CD4-positive, alpha-beta T cell (primary cell): Measurements from ENCODE around the gene TMED7. TPM values are rescaled to one million over a fixed set of nuclear protein-coding genes. Genes with fewer than 3 reads are reported as not detected.
A peak's percentile ranks its signal among the peaks of the same experiment; 100 is the strongest.

Experiments
- ATAC-seq: fragments of 200-7000 bp; cut with Tn5 transposase; one replicate; pipeline ENCODE4 v1.10.0; 2022; ENCODE audit warnings: mild to moderate bottlenecking; ENCODE audit not compliant: poor library complexity
- CTCF ChIA-PET: fragments of 350-600 bp; sonication (Branson Sonifier 250); formaldehyde crosslinking; loops from one replicate; lab custom pipeline; 2021; ENCODE audit warnings: antibody characterized with exemption, inconsistent platforms; lab: Charles Lee
- POLR2A ChIA-PET: fragments of 350-600 bp; sonication (Branson Sonifier 250); formaldehyde crosslinking; loops from one replicate; lab custom pipeline; 2021; ENCODE audit warnings: antibody characterized with exemption, inconsistent platforms; lab: Charles Lee
- DNase-seq, 14 experiments: peaks; one replicate each; pipeline ENCODE4 v3.0.0-alpha.2; 2013 to 2020; ENCODE audit warnings: mixed read lengths in 2 of 14
- H3K27ac ChIP-seq, 2 donors: one replicate each; pipeline versions ENCODE4 v1.5.1 to v1.7.0; 2013; ENCODE audit warnings: low read length in 2 of 2, low read depth in 1 of 2, mild to moderate bottlenecking in 1 of 2
- H3K27me3 ChIP-seq, 2 experiments: 1 replicate in 1 of 2; 2 replicates in 1 of 2; pipeline versions ENCODE4 v1.6.1 to v1.7.0; 2013; ENCODE audit warnings: low read length in 2 of 2, control low read depth in 1 of 2, mild to moderate bottlenecking in 1 of 2, moderate library complexity in 1 of 2; ENCODE audit not compliant: insufficient read depth in 2 of 2, control insufficient read depth in 1 of 2
- H3K36me3 ChIP-seq: one replicate; pipeline ENCODE4 v1.6.1; 2013; ENCODE audit warnings: low read length, control low read depth; ENCODE audit not compliant: insufficient read depth
- H3K4me1 ChIP-seq: one replicate; pipeline ENCODE4 v1.6.1; 2013; ENCODE audit warnings: low read length, control low read depth; ENCODE audit not compliant: insufficient read depth
- H3K4me3 ChIP-seq: one replicate; pipeline ENCODE4 v1.5.1; 2013; ENCODE audit warnings: mild to moderate bottlenecking, low read length, moderate library complexity
- H3K9me3 ChIP-seq, 2 experiments: 1 replicate in 1 of 2; 2 replicates in 1 of 2; pipeline versions ENCODE4 v1.6.1 to v1.7.0; 2013; ENCODE audit warnings: low read length in 2 of 2, mild to moderate bottlenecking in 2 of 2, control low read depth in 1 of 2, moderate library complexity in 1 of 2; ENCODE audit not compliant: control insufficient read depth in 1 of 2, insufficient read depth in 1 of 2
- H3K27ac Mint-ChIP-seq: one replicate; pipeline ENCODE4 v1.8.0; 2020; ENCODE audit warnings: mixed read lengths
- H3K27me3 Mint-ChIP-seq: one replicate; pipeline ENCODE4 v1.8.0; 2021; ENCODE audit warnings: mixed read lengths
- H3K36me3 Mint-ChIP-seq: one replicate; pipeline ENCODE4 v1.8.0; 2021; ENCODE audit warnings: low read depth, mixed read lengths
- H3K4me1 Mint-ChIP-seq: one replicate; pipeline ENCODE4 v1.8.0; 2021; ENCODE audit warnings: low read depth, mixed read lengths
- H3K4me3 Mint-ChIP-seq: one replicate; pipeline ENCODE4 v1.8.0; 2020; ENCODE audit warnings: mild to moderate bottlenecking, mixed read lengths
- H3K9me3 Mint-ChIP-seq: one replicate; pipeline ENCODE4 v1.8.0; 2020; ENCODE audit warnings: mixed read lengths
- intact Hi-C, 2 experiments: fragments of 100-400 bp; cut with DNase I in 1 of 2; cut with micrococcal nuclease in 1 of 2; formaldehyde crosslinking; loops; one replicate each; pipeline versions ENCODE4 v1.15.1 to v1.9.0; 2023 to 2025; cut with DNase I, micrococcal nuclease
- total RNA-seq, 174 experiments: library from RNA in 2 of 174; stranded (reverse) in 2 of 174; gene quantifications; one replicate each; pipeline ENCODE4 v1.2.3 and lab custom pipeline; 2021 to 2026
- TF ChIP-seq, protein P1 (sequence below): fragments of 200-600 bp; IDR thresholded peaks from one replicate; pipeline ENCODE4 v1.8.0; 2022; ENCODE audit warnings: antibody characterized with exemption, mild to moderate bottlenecking

Gene TMED7
- total RNA-seq, 2 experiments from 2014 or later = 50.4 to 56.7 TPM

DNA sequence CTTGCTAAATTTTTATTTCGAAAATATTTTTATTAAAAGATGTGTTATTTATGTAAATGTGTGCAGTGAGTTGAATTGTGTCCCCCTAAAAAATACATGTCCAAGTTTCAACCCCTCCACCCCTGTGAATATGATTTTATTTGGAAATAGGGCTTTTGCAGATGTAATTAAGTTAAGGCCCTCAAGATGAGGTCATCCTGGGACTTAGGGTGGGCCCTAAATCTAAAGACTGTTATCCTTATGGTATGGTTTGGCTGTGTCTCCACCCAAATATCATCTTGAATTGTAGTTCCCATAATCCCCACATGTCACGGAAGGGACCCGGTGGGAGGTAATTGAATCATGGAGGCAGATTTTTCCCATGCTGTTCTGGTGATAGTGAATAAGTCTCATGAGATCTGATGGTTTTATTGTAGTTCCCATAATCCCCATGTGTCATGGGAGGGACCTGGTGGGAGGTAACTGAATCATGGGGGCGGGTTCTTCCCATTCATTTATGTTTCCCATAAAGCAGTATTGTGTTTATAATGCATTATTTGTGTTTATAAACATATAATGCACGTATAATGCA is 1.5 kb upstream of the TMED7 start:
- ChIA-PET POLR2A (interaction anchor here (0.7 to 1.0 kb wide), 2 partner anchors 57 to 214 kb away, joined by 3 to 5 read pairs; partner anchors contain the start of gene ATG12), CTCF (interaction anchor here (2.0 kb wide), 1 partner anchor 11 kb away, joined by 4 read pairs; no protein-coding TSS in a partner anchor)
- Mint-ChIP-seq H3K4me1 (peaks cover 10% of the 10 kb centered on the region), H3K9me3 (no peaks in the 10 kb centered on the region), H3K36me3 (peaks cover 14% of the 10 kb centered on the region), H3K27me3 (no peaks in the 10 kb centered on the region), H3K27ac (peak overlapping the region; percentile 31), H3K4me3 (peak overlapping the region; percentile 60)
- DNase-seq = no peak
- TF ChIP-seq, protein P1, sequence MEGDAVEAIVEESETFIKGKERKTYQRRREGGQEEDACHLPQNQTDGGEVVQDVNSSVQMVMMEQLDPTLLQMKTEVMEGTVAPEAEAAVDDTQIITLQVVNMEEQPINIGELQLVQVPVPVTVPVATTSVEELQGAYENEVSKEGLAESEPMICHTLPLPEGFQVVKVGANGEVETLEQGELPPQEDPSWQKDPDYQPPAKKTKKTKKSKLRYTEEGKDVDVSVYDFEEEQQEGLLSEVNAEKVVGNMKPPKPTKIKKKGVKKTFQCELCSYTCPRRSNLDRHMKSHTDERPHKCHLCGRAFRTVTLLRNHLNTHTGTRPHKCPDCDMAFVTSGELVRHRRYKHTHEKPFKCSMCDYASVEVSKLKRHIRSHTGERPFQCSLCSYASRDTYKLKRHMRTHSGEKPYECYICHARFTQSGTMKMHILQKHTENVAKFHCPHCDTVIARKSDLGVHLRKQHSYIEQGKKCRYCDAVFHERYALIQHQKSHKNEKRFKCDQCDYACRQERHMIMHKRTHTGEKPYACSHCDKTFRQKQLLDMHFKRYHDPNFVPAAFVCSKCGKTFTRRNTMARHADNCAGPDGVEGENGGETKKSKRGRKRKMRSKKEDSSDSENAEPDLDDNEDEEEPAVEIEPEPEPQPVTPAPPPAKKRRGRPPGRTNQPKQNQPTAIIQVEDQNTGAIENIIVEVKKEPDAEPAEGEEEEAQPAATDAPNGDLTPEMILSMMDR = no peak
- Histone ChIP-seq H3K27me3 (no peaks in the 10 kb centered on the region), H3K4me3 (no peak overlapping the region), H3K9me3 (no peaks in the 10 kb centered on the region), H3K36me3 (peaks cover 9% of the 10 kb centered on the region), H3K4me1 (peaks cover 24% of the 10 kb centered on the region), H3K27ac (no peak overlapping the region)
- intact Hi-C loops = loop anchor here (2.0 to 5.0 kb wide), 4 partner anchors 85 to 460 kb away; partner anchors contain the start of genes COMMD10 (in 2 of the 2), AP3S1 (in 1 of the 2), ATG12 (in 1 of the 2) and FEM1C (in 1 of the 2)
- no peak for ATAC-seq

- peaks cover 24% of the 10 kb centered on the region for H3K4me1 ChIP-seq
- peak overlapping the region; percentile 82 for H3K4me3 ChIP-seq
- peaks cover 15% of the 10 kb centered on the region for H3K36me3 ChIP-seq
- DNase-seq = no peak
- ChIA-PET POLR2A (interaction anchor here (2.8 kb wide), 1 partner anchor 12 kb away, joined by 9 read pairs; no protein-coding TSS in a partner anchor), CTCF (interaction anchor here (0.6 to 2.8 kb wide), 3 partner anchors 8 to 52 kb away, joined by 3 to 12 read pairs (median 4); no protein-coding TSS in a partner anchor)
- H3K9me3 ChIP-seq = no peaks in the 10 kb centered on the region
- peaks cover 21% of the 10 kb centered on the region for H3K36me3 Mint-ChIP-seq
- H3K4me3 Mint-ChIP-seq = no peak overlapping the region
- no peaks in the 10 kb centered on the region for H3K9me3 Mint-ChIP-seq
- TF ChIP-seq, protein P1 = no peak
- H3K27me3 Mint-ChIP-seq = no peaks in the 10 kb centered on the region
- peaks cover 13% of the 10 kb centered on the region for H3K4me1 Mint-ChIP-seq
- H3K27ac Mint-ChIP-seq = no peak overlapping the region
- no peaks in the 10 kb centered on the region for H3K27me3 ChIP-seq
- ATAC-seq = peak; percentile 17
- H3K27ac ChIP-seq = peak overlapping the region; percentile 70 to 91
- intact Hi-C loops = loop anchor here (2.0 to 5.0 kb wide), 4 partner anchors 84 to 461 kb away; partner anchors contain the start of genes COMMD10 (in 2 of the 2), AP3S1 (in 1 of the 2), ATG12 (in 1 of the 2) and FEM1C (in 1 of the 2)
Observed at GRCh38 chr5:115626445-115626823, 598 bp upstream of the TMED7 start.

GRCh38 chr5:115624994-115625393 is 842 bp downstream of the TMED7 start:
- H3K4me1 ChIP-seq = peaks cover 24% of the 10 kb centered on the region
- no peaks in the 10 kb centered on the region for H3K27me3 ChIP-seq
- H3K27ac ChIP-seq = peak overlapping the region; percentile 86 to 91
- peak in 2 of 14 experiments; percentile 31 to 33 for DNase-seq
- Mint-ChIP-seq H3K4me1 (peaks cover 19% of the 10 kb centered on the region), H3K27ac (no peak overlapping the region), H3K9me3 (no peaks in the 10 kb centered on the region), H3K4me3 (no peak overlapping the region), H3K27me3 (no peaks in the 10 kb centered on the region), H3K36me3 (peaks cover 34% of the 10 kb centered on the region)
- no peak for ATAC-seq
- intact Hi-C loops = loop anchor here (2.0 to 5.0 kb wide), 5 partner anchors 80 to 462 kb away; partner anchors contain the start of genes COMMD10 (in 2 of the 2), FEM1C (in 2 of the 2), AP3S1 (in 1 of the 2) and ATG12 (in 1 of the 2)
- TF ChIP-seq, protein P1 = no peak
- peak overlapping the region; percentile 82 for H3K4me3 ChIP-seq
- POLR2A ChIA-PET = interaction anchor here (1.0 to 2.8 kb wide), 10 partner anchors 8 to 460 kb away, joined by 3 to 24 read pairs (median 8); partner anchors contain the start of genes AP3S1, ATG12, CCDC112 and COMMD10
- H3K36me3 ChIP-seq = peaks cover 20% of the 10 kb centered on the region
- no peaks in the 10 kb centered on the region for H3K9me3 ChIP-seq
- CTCF ChIA-PET = interaction anchor here (0.6 to 2.8 kb wide), 5 partner anchors 8 to 78 kb away, joined by 3 to 12 read pairs (median 4); no protein-coding TSS in a partner anchor
